ENCODE results near the gene TMEM183A.

The TMEM183A gene

GRCh38 chr1:203050826-203051225 lies 43.7 kb downstream of the TMEM183A start:
- TF ChIP-seq CTCF (IDR thresholded peaks at IDR 0.05; ENCODE audit: low read depth, low read length) = no peak
- no peak for DNase-seq (ENCODE audit: extremely low read depth, low read depth)

GRCh38 chr1:203051841-203052324 lies 44.7 kb downstream of the TMEM183A start:
- TF ChIP-seq CTCF (IDR thresholded peaks at IDR 0.05; ENCODE audit: low read depth, low read length) = no peak
- DNase-seq (ENCODE audit: extremely low read depth, low read depth) = no peak

GRCh38 chr1:203052601-203053000 lies 45.4 kb downstream of the TMEM183A start:
- no peak for DNase-seq (ENCODE audit: extremely low read depth, low read depth)
- TF ChIP-seq CTCF (IDR thresholded peaks at IDR 0.05; ENCODE audit: low read depth, low read length) = no peak

- TF ChIP-seq CTCF (IDR thresholded peaks at IDR 0.05; ENCODE audit: low read depth, low read length) = no peak
- no peak for DNase-seq (ENCODE audit: extremely low read depth, low read depth)
Observed at GRCh38 chr1:203054184-203054583, 47.0 kb downstream of the TMEM183A start.

- TF ChIP-seq CTCF (IDR thresholded peaks at IDR 0.05; ENCODE audit: low read depth, low read length) = no peak
- DNase-seq (ENCODE audit: extremely low read depth, low read depth) = no peak
Observed at GRCh38 chr1:203054642-203055041, 47.5 kb downstream of the TMEM183A start.

- no peak for DNase-seq (ENCODE audit: extremely low read depth, low read depth)
- TF ChIP-seq CTCF (IDR thresholded peaks at IDR 0.05; ENCODE audit: low read depth, low read length) = no peak
Observed at GRCh38 chr1:203055161-203055799, 48.1 kb downstream of the TMEM183A start.

- no peak for DNase-seq (ENCODE audit: extremely low read depth, low read depth)
- no peak for TF ChIP-seq CTCF (IDR thresholded peaks at IDR 0.05; ENCODE audit: low read depth, low read length)
Observed at GRCh38 chr1:203056012-203056411, 48.8 kb downstream of the TMEM183A start.

All from AG09319 (cell line).